SK-N-MC (cell line): ENCODE results near the gene MARVELD1.

ENCODE experiments used
- DNase-seq: peaks from one replicate; pipeline ENCODE4 v3.0.0-alpha.2; 2011; ENCODE audit warnings: low read depth, low spot score
- H3K27ac ChIP-seq: fragments of 200-600 bp; sonication (generic); 2 replicates; pipeline ENCODE4 v1.5.1; 2016; ENCODE audit warnings: mixed run types
- H3K36me3 ChIP-seq: fragments of 200-600 bp; sonication (generic); 2 replicates; pipeline ENCODE4 v1.6.1; 2017; ENCODE audit warnings: antibody characterized with exemption, low read length, mixed read lengths; ENCODE audit not compliant: insufficient read depth
- H3K4me3 ChIP-seq: fragments of 200-600 bp; sonication (generic); 2 replicates; pipeline ENCODE4 v1.5.1; 2016
- H3K9ac ChIP-seq: fragments of 200-600 bp; sonication (generic); 2 replicates; pipeline ENCODE4 v1.8.0; 2017; ENCODE audit warnings: mixed run types, mixed read lengths; ENCODE audit not compliant: insufficient read length
- H3K9me3 ChIP-seq: fragments of 200-600 bp; sonication (generic); 2 replicates; pipeline ENCODE4 v1.6.1; 2017; ENCODE audit warnings: low read depth, mild to moderate bottlenecking, antibody characterized with exemption, low read length, moderate library complexity, mixed read lengths
- EZH2 ChIP-seq: fragments of 200-600 bp; sonication (generic); IDR thresholded peaks from one replicate; pipeline ENCODE4 v1.6.1; 2017; ENCODE audit warnings: antibody characterized with exemption
- FOXP2 ChIP-seq: optimal IDR thresholded peaks from 2 replicates; pipeline ENCODE3; 2011; ENCODE audit warnings: mild to moderate bottlenecking, moderate library complexity; ENCODE audit not compliant: insufficient read depth; ENCODE audit errors: extremely low read length, control extremely low read depth
- POLR2AphosphoS5 ChIP-seq: IDR thresholded peaks from 2 replicates; pipeline ENCODE4 v1.6.1; 2012; ENCODE audit warnings: mild to moderate bottlenecking, low read depth, low read length, borderline replicate concordance

The MARVELD1 gene

DNA sequence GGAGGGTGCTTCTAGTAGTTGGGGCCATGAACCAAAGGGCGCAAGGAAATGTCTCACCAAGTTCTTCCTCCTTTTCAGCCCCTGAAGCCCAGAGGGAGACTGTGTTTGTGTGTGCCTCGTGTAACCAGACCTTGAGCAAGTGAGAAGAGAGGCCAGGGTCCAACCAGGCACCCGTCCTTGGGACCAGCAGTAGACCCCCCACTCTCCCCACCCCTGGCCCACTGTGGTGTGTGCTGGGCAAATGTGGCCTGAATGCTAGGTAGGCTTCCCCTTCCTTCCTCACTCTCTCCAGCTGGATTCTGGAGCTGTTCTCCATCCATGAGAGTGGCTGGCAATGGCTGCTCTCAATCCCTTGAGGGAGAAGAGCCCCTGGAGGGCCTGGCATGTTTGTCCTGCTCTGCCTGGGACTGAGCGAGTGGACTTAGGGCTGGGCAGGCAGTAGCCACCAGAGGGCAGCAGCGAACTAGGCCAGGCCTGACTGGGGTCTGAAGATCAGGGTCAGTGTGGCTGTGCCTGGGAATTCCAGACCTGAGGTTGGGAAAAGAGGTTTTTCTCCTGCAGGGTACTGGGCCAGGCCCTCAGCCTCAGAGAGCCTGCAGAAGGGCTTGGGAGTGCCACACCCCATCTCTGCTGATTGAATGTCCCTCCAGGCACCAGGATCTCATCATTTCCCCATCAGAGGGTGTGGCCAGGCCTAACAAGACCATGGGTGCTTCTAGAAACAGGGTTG is 45.8 kb downstream of the MARVELD1 start:
- H3K9me3 ChIP-seq: no peaks in the 10 kb centered on the region
- TF ChIP-seq FOXP2 (no peak), POLR2AphosphoS5 (no peak), EZH2 (no peak)

DNA sequence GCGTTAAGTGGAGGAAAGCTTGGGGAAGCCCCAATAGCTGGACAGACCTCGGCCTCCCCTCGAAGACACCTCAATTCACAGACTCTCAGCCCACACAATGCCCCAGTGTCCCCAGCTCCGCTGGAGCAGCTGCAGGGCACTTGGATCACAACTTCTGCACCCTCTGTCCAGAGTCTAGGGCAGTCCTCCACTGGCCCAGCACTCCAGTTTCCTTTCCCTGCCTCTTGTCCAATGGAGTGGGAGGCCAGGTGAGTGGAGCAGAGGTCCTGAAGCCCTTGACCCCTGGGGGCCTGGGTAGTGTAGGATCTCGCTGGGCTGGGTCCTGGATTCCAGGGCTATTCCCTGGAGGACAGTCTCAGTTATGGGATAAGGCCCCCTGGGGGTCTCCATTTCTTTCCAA is 46.4 kb downstream of the MARVELD1 start:
- Histone ChIP-seq H3K36me3 (no peaks in the 10 kb centered on the region; the same call in 1 of the 2 replicates), H3K27ac (no peak overlapping the region), H3K9me3 (no peaks in the 10 kb centered on the region), H3K4me3 (no peak overlapping the region), H3K9ac (no peak overlapping the region)
- TF ChIP-seq POLR2AphosphoS5 (no peak), FOXP2 (no peak), EZH2 (no peak)
- no peak for DNase-seq

More for the DNA sequence above, 45.8 kb downstream of the MARVELD1 start:
- H3K36me3 ChIP-seq: no peaks in the 10 kb centered on the region; the same call in 1 of the 2 replicates
- DNase-seq: no peak
- no peak overlapping the region for H3K27ac ChIP-seq
- H3K9ac ChIP-seq: no peak overlapping the region
- no peak overlapping the region for H3K4me3 ChIP-seq

DNA sequence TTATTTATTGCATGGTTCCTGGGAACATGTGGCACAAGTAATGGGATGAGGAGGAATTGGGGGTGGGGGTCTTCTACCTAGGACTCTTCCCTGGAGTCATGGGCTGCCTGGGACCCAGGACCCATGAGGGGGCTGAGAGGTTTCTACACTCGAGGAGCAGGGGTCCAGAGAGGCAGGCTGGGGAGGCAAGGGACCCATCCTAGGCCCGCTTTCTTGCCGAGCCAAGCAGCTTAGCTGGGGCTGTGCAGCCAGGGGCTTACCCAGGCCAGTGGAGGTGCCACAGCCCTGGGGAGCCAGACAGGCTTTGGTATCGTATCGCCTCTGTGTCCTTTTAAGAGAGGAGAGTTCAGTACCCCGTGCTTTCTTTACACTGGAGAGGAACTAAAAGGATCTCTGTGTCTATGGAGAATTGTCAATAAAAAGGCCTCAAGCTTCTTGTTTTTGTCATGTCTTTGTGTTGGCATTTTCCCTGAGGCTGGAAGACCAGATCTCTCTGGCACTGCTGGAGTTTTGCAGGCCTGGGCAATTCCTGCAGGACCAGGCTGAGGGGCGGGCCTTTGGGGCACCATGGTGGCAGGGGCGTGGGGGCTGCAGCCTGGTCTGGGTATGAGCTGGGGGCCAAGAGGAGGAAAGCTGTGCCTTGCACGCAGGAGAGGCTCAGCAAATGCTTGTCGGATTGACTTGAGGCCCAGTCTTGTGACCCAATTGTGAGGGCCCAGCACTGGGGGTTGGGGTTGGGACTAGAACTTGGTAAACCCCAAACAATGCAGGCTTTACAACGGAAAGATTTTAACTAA is 47.1 kb downstream of the MARVELD1 start:
- no peak overlapping the region for H3K4me3 ChIP-seq
- DNase-seq: no peak
- no peak overlapping the region for H3K27ac ChIP-seq
- no peaks in the 10 kb centered on the region for H3K9me3 ChIP-seq
- H3K36me3 ChIP-seq: no peaks in the 10 kb centered on the region
- no peak overlapping the region for H3K9ac ChIP-seq
- TF ChIP-seq FOXP2 (no peak), POLR2AphosphoS5 (no peak), EZH2 (no peak)

DNA sequence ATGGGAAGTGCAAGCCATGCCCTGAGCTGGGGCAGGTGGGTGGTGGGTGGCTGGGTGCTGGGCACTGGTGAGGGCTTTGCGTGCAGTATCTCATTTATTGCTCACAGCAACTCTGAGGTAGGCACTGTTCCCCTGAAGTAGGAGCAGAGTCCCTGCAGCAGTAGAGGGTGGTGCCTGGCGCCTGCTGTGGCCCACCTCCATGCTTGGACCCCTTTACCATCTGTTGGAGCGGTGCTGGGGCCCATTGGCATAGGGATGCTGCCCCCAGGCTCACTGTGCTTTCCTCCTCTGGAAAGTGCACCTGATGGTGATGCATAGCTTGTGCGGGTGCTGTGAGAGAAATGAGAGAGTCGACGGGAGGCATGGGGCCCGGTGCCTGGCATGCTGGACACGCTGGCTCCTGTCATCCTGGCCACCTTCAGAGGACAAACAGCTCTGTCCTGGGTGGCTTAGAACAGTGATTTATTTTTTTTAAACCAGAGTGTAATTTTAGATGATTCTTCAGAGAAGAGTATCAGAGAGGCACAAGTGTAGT is 47.9 kb downstream of the MARVELD1 start:
- Histone ChIP-seq H3K4me3 (no peak overlapping the region), H3K36me3 (no peaks in the 10 kb centered on the region)
- no peak for TF ChIP-seq FOXP2
- TF ChIP-seq POLR2AphosphoS5: no peak
- TF ChIP-seq EZH2: no peak

DNA sequence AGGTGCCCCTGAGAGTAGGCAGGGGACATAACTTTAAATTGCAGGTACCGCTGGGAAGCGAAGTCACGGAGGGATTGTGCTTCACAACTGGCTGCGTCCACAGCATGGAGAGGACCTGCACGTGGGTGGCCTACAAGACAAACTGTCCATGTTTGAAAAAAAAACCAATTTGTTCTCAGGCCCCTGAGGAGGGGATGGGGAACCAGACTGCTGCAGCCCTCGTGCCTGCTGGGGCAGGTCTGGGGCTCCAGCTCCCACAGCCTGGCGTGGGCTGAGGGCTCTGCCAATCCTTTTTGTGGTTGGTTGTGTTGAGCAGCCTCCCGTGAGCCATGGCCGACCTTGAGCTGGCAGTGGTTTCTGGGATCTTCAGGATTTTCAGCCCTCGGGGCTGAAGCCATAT is 48.5 kb downstream of the MARVELD1 start:
- no peak overlapping the region for H3K4me3 ChIP-seq
- H3K9ac ChIP-seq: no peak overlapping the region
- no peak overlapping the region for H3K27ac ChIP-seq
- DNase-seq: no peak
- H3K36me3 ChIP-seq: no peaks in the 10 kb centered on the region
- H3K9me3 ChIP-seq: no peaks in the 10 kb centered on the region
- TF ChIP-seq FOXP2 (no peak), EZH2 (no peak), POLR2AphosphoS5 (no peak)

More for the DNA sequence above, 47.9 kb downstream of the MARVELD1 start:
- no peak overlapping the region for H3K27ac ChIP-seq
- H3K9me3 ChIP-seq: no peaks in the 10 kb centered on the region
- DNase-seq: no peak
- H3K9ac ChIP-seq: no peak overlapping the region

DNA sequence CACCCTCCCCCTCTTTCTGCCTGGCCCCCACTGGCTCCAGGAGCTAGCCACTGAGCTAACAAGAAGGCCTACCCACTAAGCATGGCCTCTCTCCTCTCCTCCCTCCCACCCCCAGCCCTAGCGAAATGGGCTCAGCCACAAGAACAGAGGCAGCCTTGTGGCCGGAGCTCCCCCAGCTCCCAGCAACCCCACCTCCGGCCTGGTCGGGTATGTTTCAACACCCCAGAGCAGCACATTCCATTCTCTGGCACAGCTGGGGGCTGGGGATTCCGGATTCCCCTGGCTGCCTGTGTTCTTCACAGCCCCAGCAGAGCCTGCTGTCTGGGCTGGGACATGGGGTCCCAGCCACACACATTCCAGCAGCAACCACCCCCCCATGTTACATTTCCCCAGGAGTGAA is 49.3 kb downstream of the MARVELD1 start:
- TF ChIP-seq EZH2 (no peak), FOXP2 (no peak), POLR2AphosphoS5 (no peak)
- H3K9me3 ChIP-seq: no peaks in the 10 kb centered on the region
- no peaks in the 10 kb centered on the region for H3K36me3 ChIP-seq
- H3K4me3 ChIP-seq: no peak overlapping the region
- no peak for DNase-seq
- no peak overlapping the region for H3K27ac ChIP-seq
- no peak overlapping the region for H3K9ac ChIP-seq

DNA sequence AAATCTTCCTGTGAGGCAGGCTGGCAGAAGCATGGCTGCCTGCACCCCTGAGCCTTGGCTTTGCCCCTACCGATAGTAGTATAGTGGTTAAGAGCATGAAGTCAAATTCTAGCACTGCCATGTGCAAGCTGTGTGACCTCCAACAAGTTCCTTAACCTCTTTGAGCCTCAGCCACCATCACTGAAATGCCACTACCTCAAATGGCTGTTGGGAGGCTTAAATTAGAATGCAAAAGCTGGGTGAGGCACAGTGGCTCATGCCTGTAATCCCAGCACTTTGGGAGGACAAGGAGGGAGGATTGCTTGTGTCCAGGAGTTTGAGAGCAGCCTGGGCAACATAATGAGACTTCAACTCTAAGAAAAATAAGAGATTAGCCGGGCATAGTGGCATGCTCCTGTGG is 49.9 kb downstream of the MARVELD1 start:
- no peak overlapping the region for H3K4me3 ChIP-seq
- H3K27ac ChIP-seq: no peak overlapping the region
- DNase-seq: no peak
- H3K9ac ChIP-seq: no peak overlapping the region
- TF ChIP-seq FOXP2 (no peak), EZH2 (no peak), POLR2AphosphoS5 (no peak)
- H3K9me3 ChIP-seq: no peaks in the 10 kb centered on the region
- no peaks in the 10 kb centered on the region for H3K36me3 ChIP-seq

DNA sequence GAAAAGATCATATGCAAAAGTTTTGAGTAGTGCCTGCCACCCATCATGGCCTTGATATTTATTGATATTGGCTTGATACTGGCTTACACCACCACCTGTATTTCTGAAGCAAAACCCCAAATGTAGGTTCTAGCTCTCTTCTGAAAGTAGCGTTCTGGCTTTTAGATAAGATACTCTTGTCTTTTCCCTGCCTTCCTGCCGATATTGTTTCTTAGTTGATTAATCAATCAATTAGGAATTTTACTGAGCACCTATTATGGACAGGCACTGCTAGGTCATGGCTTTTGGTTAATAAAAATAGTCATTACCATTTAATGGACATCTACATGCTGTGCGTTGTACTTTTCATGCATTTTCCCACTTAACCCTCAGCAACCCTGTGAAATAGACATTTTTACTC is 50.4 kb downstream of the MARVELD1 start:
- no peak overlapping the region for H3K9ac ChIP-seq
- TF ChIP-seq POLR2AphosphoS5 (no peak), EZH2 (no peak), FOXP2 (no peak)

More for the DNA sequence above, 50.4 kb downstream of the MARVELD1 start:
- DNase-seq: no peak
- Histone ChIP-seq H3K4me3 (no peak overlapping the region), H3K36me3 (no peaks in the 10 kb centered on the region), H3K27ac (no peak overlapping the region), H3K9me3 (no peaks in the 10 kb centered on the region)
